ENCODE results near the gene PPM1J.

Gene PPM1J

GRCh38 chr1:112704934-112705627, 10.1 kb downstream of the PPM1J start:
- H3K9me3 ChIP-seq (ENCODE audit: control insufficient read depth, low read length) = no peaks in the 10 kb centered on the region
- peak overlapping the region; percentile 95 for H3K4me2 ChIP-seq (ENCODE audit: low read length)
- H3K36me3 ChIP-seq (ENCODE audit: control insufficient read depth, insufficient read depth, low read length) = no peaks in the 10 kb centered on the region
- TF ChIP-seq CTCF (IDR thresholded peaks at IDR 0.05) = no peak
- peak overlapping the region; percentile 94 for H3K4me3 ChIP-seq (ENCODE audit: low read depth, low read length)
- H3K79me2 ChIP-seq = peaks cover 2% of the 10 kb centered on the region
- H3K27ac ChIP-seq = peak overlapping the region; percentile 98
- H3K4me1 ChIP-seq = peaks cover 39% of the 10 kb centered on the region
- no peaks in the 10 kb centered on the region for H3K27me3 ChIP-seq (ENCODE audit: control insufficient read depth, insufficient read depth, low read length)
- H2AFZ ChIP-seq = peak overlapping the region; percentile 20
- peak overlapping the region; percentile 46 for H3K9ac ChIP-seq

- peaks cover 45% of the 10 kb centered on the region for H3K4me1 ChIP-seq
- H3K27me3 ChIP-seq (ENCODE audit: control insufficient read depth, insufficient read depth, low read length) = no peaks in the 10 kb centered on the region
- no peak overlapping the region for H2AFZ ChIP-seq
- H3K9me3 ChIP-seq (ENCODE audit: control insufficient read depth, low read length) = no peaks in the 10 kb centered on the region
- H3K36me3 ChIP-seq (ENCODE audit: control insufficient read depth, insufficient read depth, low read length) = no peaks in the 10 kb centered on the region
- TF ChIP-seq CTCF (IDR thresholded peaks at IDR 0.05) = no peak
- peak overlapping the region; percentile 98 for H3K27ac ChIP-seq
- H3K9ac ChIP-seq = peak overlapping the region; percentile 46
- H3K4me2 ChIP-seq (ENCODE audit: low read length) = peak overlapping the region; percentile 95
- H3K79me2 ChIP-seq = peaks cover 2% of the 10 kb centered on the region
- peak overlapping the region; percentile 94 for H3K4me3 ChIP-seq (ENCODE audit: low read depth, low read length)
These were observed 10.7 kb downstream of the PPM1J start for GRCh38 chr1:112704391-112704933.

GRCh38 chr1:112703706-112704105, 11.4 kb downstream of the PPM1J start:
- H3K27me3 ChIP-seq (ENCODE audit: control insufficient read depth, insufficient read depth, low read length) = no peaks in the 10 kb centered on the region
- H3K4me2 ChIP-seq (ENCODE audit: low read length) = peak overlapping the region; percentile 95
- H3K4me3 ChIP-seq (ENCODE audit: low read depth, low read length) = peak overlapping the region; percentile 94
- TF ChIP-seq CTCF (IDR thresholded peaks at IDR 0.05) = no peak
- H2AFZ ChIP-seq = no peak overlapping the region
- H3K27ac ChIP-seq = peak overlapping the region; percentile 98
- peaks cover 2% of the 10 kb centered on the region for H3K79me2 ChIP-seq
- H3K9me3 ChIP-seq (ENCODE audit: control insufficient read depth, low read length) = no peaks in the 10 kb centered on the region
- H3K36me3 ChIP-seq (ENCODE audit: control insufficient read depth, insufficient read depth, low read length) = no peaks in the 10 kb centered on the region
- no peak overlapping the region for H3K9ac ChIP-seq
- H3K4me1 ChIP-seq = peaks cover 49% of the 10 kb centered on the region

GRCh38 chr1:112702420-112703261, 12.5 kb downstream of the PPM1J start:
- Histone ChIP-seq H3K9ac (no peak overlapping the region), H3K36me3 (ENCODE audit: control insufficient read depth, insufficient read depth, low read length) (no peaks in the 10 kb centered on the region)
- no peak for TF ChIP-seq CTCF (IDR thresholded peaks at IDR 0.05)

More at GRCh38 chr1:112702420-112703261, 12.5 kb downstream of the PPM1J start:
- H3K27me3 ChIP-seq (ENCODE audit: control insufficient read depth, insufficient read depth, low read length) = no peaks in the 10 kb centered on the region
- H3K4me1 ChIP-seq = peaks cover 46% of the 10 kb centered on the region
- no peak overlapping the region for H2AFZ ChIP-seq
- peaks cover 2% of the 10 kb centered on the region for H3K79me2 ChIP-seq
- no peak overlapping the region for H3K4me3 ChIP-seq (ENCODE audit: low read depth, low read length)
- peak overlapping the region; percentile 98 for H3K27ac ChIP-seq
- H3K9me3 ChIP-seq (ENCODE audit: control insufficient read depth, low read length) = no peaks in the 10 kb centered on the region
- H3K4me2 ChIP-seq (ENCODE audit: low read length) = peak overlapping the region; percentile 21
